Non-pigmented ciliary epithelial cell (primary cell): Measurements from ENCODE around the gene CLTCL1.
A peak's percentile ranks its signal among the peaks of the same experiment; 100 is the strongest.
"Not testable (repeated sequence)": the region's sequence is repeated elsewhere in the genome, so short reads cannot be mapped to it uniquely, and the experiment has no call there.

ENCODE experiments used
- DNase-seq: peaks from one replicate; pipeline ENCODE4 v3.0.0-alpha.2; 2010; ENCODE audit warnings: low read depth

The CLTCL1 gene

GRCh38 chr22:19290400-19291217 lies 910 bp downstream of the CLTCL1 start:
- no peak for DNase-seq

- peak; percentile 86 for DNase-seq
These were observed 1.9 kb downstream of the CLTCL1 start for GRCh38 chr22:19289475-19290161.

- DNase-seq = peak; percentile 73
These were observed 3.6 kb downstream of the CLTCL1 start for GRCh38 chr22:19287889-19288288.

- DNase-seq = peak; percentile 38
These were observed 4.3 kb downstream of the CLTCL1 start for GRCh38 chr22:19287076-19287707.

GRCh38 chr22:19285831-19286230 lies 5.7 kb downstream of the CLTCL1 start:
- DNase-seq = no peak

- DNase-seq = not testable (repeated sequence)
These were observed 12.4 kb downstream of the CLTCL1 start for GRCh38 chr22:19279143-19279542.

GRCh38 chr22:19277785-19278184 lies 13.7 kb downstream of the CLTCL1 start:
- DNase-seq = no peak

GRCh38 chr22:19275919-19276600 lies 15.5 kb downstream of the CLTCL1 start:
- no peak for DNase-seq

GRCh38 chr22:19275513-19275912 lies 16.0 kb downstream of the CLTCL1 start:
- no peak for DNase-seq

- DNase-seq = no peak
These were observed 16.4 kb downstream of the CLTCL1 start for GRCh38 chr22:19275104-19275503.

- DNase-seq = no peak
These were observed 19.5 kb downstream of the CLTCL1 start for GRCh38 chr22:19271856-19272535.

GRCh38 chr22:19271273-19271855 lies 20.2 kb downstream of the CLTCL1 start:
- DNase-seq = no peak

- no peak for DNase-seq
These were observed 20.6 kb downstream of the CLTCL1 start for GRCh38 chr22:19270873-19271272.

GRCh38 chr22:19266547-19267086 lies 24.9 kb downstream of the CLTCL1 start:
- no peak for DNase-seq

- DNase-seq = no peak
These were observed 25.7 kb downstream of the CLTCL1 start for GRCh38 chr22:19265779-19266178.

- DNase-seq = no peak
These were observed 30.7 kb downstream of the CLTCL1 start for GRCh38 chr22:19260804-19261203.

- no peak for DNase-seq
These were observed 31.3 kb downstream of the CLTCL1 start for GRCh38 chr22:19260194-19260593.

GRCh38 chr22:19258968-19259288 lies 32.6 kb downstream of the CLTCL1 start:
- DNase-seq = not testable (repeated sequence)

- DNase-seq = no peak
These were observed 33.1 kb downstream of the CLTCL1 start for GRCh38 chr22:19258371-19258770.

GRCh38 chr22:19256362-19256761 lies 35.2 kb downstream of the CLTCL1 start:
- not testable (repeated sequence) for DNase-seq

GRCh38 chr22:19253143-19253542 lies 38.4 kb downstream of the CLTCL1 start:
- DNase-seq = no peak
